Endothelial cell (in vitro differentiated cells): ENCODE measurements around the gene TMEM59L. TPM values are rescaled to one million over a fixed set of nuclear protein-coding genes. Genes with fewer than 3 reads are reported as not detected.

Experiments
- DNase-seq: peaks from one replicate; pipeline ENCODE4 v3.0.0; 2021; ENCODE audit warnings: low spot score
- H3K27ac Mint-ChIP-seq: one replicate; pipeline ENCODE4 v1.8.0; 2021; ENCODE audit warnings: mixed read lengths, inconsistent platforms; ENCODE audit not compliant: unreplicated experiment
- H3K27me3 Mint-ChIP-seq: one replicate; pipeline ENCODE4 v1.8.0; 2021; ENCODE audit warnings: mild to moderate bottlenecking, moderate library complexity, mixed read lengths, inconsistent platforms; ENCODE audit not compliant: unreplicated experiment
- H3K36me3 Mint-ChIP-seq: one replicate; pipeline ENCODE4 v1.8.0; 2021; ENCODE audit warnings: mild to moderate bottlenecking, low read depth, mixed read lengths, inconsistent platforms; ENCODE audit not compliant: unreplicated experiment
- H3K4me1 Mint-ChIP-seq: one replicate; pipeline ENCODE4 v1.8.0; 2021; ENCODE audit warnings: mild to moderate bottlenecking, mixed read lengths, inconsistent platforms; ENCODE audit not compliant: unreplicated experiment
- H3K4me3 Mint-ChIP-seq: one replicate; pipeline ENCODE4 v1.8.0; 2021; ENCODE audit warnings: mild to moderate bottlenecking, mixed read lengths, inconsistent platforms; ENCODE audit not compliant: unreplicated experiment
- H3K9me3 Mint-ChIP-seq: one replicate; pipeline ENCODE4 v1.8.0; 2021; ENCODE audit warnings: mixed read lengths, inconsistent platforms; ENCODE audit not compliant: unreplicated experiment
- long read RNA-seq: library from polyadenylated mRNA; unstranded; transcript quantifications from one replicate; pipeline ENCODE4 v2.0.0, GENCODE V29; 2020; ENCODE audit not compliant: unreplicated experiment
- total RNA-seq: library from RNA; stranded (reverse); fragmentation: NEBNext Ultra II Directional; extraction: Animal tissue kit (Norgen Biotek cat#: 25700); gene quantifications from one replicate; pipeline ENCODE4 v1.2.1, GENCODE V29; 2021; ENCODE audit not compliant: unreplicated experiment
- TF ChIP-seq, protein P1 (sequence below): fragments of 200-600 bp; sonication (generic); IDR thresholded peaks from one replicate; pipeline ENCODE4 v1.5.0; 2021; ENCODE audit warnings: antibody characterized with exemption; ENCODE audit not compliant: unreplicated experiment

The TMEM59L gene
- total RNA-seq: 0.15 TPM
- long read RNA-seq, partial matches to known transcripts: 0 of 1 reads
- long read RNA-seq, other reads (novel, unspliced or antisense): 0 of 1 reads

DNA sequence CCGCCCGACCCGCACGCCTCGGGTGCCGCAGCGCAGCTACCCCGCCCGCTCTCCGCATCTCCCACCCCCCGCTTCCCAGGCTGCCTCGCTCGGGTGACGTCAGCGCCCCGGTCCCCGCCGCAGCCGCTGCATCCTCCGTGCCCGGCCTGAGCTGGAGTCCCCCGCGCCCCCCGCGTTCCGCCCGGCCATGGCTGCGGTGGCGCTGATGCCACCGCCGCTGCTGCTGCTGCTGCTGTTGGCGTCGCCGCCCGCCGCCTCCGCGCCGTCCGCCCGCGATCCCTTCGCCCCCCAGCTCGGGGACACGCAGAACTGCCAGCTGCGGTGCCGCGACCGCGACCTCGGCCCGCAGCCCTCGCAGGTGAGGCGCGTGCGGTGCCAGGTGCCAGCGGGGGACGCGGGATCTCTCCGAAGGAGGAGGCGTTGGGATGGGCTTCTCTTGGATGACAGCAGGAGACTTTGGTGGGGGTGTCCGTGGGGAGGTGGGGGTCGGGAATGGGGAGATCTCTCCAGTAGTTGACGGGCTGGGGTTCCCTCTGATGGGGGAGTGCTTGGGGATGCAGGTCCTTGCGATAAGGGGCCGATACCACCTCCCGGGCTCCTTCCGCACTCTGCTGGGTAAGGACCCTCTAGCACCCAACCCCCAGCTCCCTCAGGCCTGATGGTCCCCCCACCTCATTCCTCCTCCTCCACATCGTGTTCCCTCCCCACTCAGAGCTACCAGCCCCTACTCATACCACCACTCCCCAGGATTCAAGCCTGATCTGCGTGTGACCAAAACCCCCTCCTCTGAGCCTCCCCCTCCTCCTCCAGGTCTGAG, at the start of gene TMEM59L:
Gene TMEM59L (plus strand): TSS at position 99 of the 817 bp plus-strand sequence. CDS start 89 bp downstream, at position 188.
- Mint-ChIP-seq H3K27ac (no peak within 1 kb of the TSS), H3K36me3 (peaks cover 9% of the 10 kb centered on the region), H3K4me3 (no peak within 1 kb of the TSS), H3K27me3 (peaks cover 27% of the 10 kb centered on the region), H3K4me1 (peaks cover 10% of the 10 kb centered on the region), H3K9me3 (no peaks in the 10 kb centered on the region)
- TF ChIP-seq, protein P1, sequence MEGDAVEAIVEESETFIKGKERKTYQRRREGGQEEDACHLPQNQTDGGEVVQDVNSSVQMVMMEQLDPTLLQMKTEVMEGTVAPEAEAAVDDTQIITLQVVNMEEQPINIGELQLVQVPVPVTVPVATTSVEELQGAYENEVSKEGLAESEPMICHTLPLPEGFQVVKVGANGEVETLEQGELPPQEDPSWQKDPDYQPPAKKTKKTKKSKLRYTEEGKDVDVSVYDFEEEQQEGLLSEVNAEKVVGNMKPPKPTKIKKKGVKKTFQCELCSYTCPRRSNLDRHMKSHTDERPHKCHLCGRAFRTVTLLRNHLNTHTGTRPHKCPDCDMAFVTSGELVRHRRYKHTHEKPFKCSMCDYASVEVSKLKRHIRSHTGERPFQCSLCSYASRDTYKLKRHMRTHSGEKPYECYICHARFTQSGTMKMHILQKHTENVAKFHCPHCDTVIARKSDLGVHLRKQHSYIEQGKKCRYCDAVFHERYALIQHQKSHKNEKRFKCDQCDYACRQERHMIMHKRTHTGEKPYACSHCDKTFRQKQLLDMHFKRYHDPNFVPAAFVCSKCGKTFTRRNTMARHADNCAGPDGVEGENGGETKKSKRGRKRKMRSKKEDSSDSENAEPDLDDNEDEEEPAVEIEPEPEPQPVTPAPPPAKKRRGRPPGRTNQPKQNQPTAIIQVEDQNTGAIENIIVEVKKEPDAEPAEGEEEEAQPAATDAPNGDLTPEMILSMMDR: no peak
- no peak for DNase-seq

DNA sequence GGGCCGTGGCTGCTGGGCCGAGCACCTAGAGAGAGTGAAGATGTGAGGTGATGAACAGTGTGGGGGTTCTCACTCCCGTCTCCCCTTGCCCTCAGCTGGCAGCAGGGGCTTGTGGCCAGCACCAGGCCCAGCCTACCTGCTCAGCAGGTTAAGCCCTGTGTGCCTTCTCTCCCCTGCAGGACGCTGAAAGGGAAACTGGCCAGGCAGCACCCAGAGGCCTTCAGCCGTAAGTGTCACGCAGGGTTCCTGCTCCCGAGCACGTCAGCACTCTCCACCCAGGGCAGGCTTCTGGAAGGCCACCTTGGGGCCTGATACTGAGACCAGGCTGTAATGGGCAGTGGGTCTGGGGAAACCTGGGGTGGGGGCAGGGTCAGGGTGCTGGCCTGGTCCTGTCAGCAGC, 45.7 kb upstream of the TMEM59L start:
- Mint-ChIP-seq H3K36me3 (peaks cover 32% of the 10 kb centered on the region), H3K4me1 (no peaks in the 10 kb centered on the region), H3K27me3 (peaks cover 5% of the 10 kb centered on the region), H3K9me3 (no peaks in the 10 kb centered on the region), H3K27ac (no peak overlapping the region), H3K4me3 (no peak overlapping the region)
- no peak for DNase-seq
- TF ChIP-seq, protein P1: no peak

GRCh38 chr19:18568367-18568766, 44.3 kb upstream of the TMEM59L start:
- peaks cover 39% of the 10 kb centered on the region for H3K36me3 Mint-ChIP-seq
- no peak for DNase-seq
- peaks cover 11% of the 10 kb centered on the region for H3K27me3 Mint-ChIP-seq
- H3K27ac Mint-ChIP-seq: no peak overlapping the region
- H3K4me1 Mint-ChIP-seq: peaks cover 9% of the 10 kb centered on the region
- TF ChIP-seq, protein P1: no peak
- H3K9me3 Mint-ChIP-seq: no peaks in the 10 kb centered on the region
- H3K4me3 Mint-ChIP-seq: no peak overlapping the region

- peak; percentile 98 for DNase-seq
- Mint-ChIP-seq H3K36me3 (peaks cover 42% of the 10 kb centered on the region), H3K4me3 (peak within 1 kb of the TSS; percentile 92), H3K27me3 (peaks cover 11% of the 10 kb centered on the region), H3K9me3 (no peaks in the 10 kb centered on the region), H3K27ac (peak within 1 kb of the TSS; percentile 83), H3K4me1 (peaks cover 9% of the 10 kb centered on the region)
- TF ChIP-seq, protein P1: no peak
Observed at GRCh38 chr19:18571564-18572344, 40.9 kb upstream of the TMEM59L start, which contains the start of gene UBA52. UBA52 (plus strand) TSS chr19:18571857; CDS start chr19:18573301, 1,444 bp downstream.
